Measurements from ENCODE around the gene RBMS1. TPM values are rescaled to one million over a fixed set of nuclear protein-coding genes. Genes with fewer than 3 reads are reported as not detected.

The RBMS1 gene
- total RNA-seq, 1 donor from 2014 or later = 28.4 TPM

GRCh38 chr2:160336105-160336504 is 157.5 kb downstream of the RBMS1 start:
- no peak for DNase-seq (ENCODE audit: low read depth, low spot score)
- H3K36me3 Mint-ChIP-seq (ENCODE audit: low read depth) = no peaks in the 10 kb centered on the region
- H3K4me1 Mint-ChIP-seq = peaks cover 16% of the 10 kb centered on the region
- H3K27ac Mint-ChIP-seq (ENCODE audit: unreplicated experiment) = no peak overlapping the region
- TF ChIP-seq, protein P1, sequence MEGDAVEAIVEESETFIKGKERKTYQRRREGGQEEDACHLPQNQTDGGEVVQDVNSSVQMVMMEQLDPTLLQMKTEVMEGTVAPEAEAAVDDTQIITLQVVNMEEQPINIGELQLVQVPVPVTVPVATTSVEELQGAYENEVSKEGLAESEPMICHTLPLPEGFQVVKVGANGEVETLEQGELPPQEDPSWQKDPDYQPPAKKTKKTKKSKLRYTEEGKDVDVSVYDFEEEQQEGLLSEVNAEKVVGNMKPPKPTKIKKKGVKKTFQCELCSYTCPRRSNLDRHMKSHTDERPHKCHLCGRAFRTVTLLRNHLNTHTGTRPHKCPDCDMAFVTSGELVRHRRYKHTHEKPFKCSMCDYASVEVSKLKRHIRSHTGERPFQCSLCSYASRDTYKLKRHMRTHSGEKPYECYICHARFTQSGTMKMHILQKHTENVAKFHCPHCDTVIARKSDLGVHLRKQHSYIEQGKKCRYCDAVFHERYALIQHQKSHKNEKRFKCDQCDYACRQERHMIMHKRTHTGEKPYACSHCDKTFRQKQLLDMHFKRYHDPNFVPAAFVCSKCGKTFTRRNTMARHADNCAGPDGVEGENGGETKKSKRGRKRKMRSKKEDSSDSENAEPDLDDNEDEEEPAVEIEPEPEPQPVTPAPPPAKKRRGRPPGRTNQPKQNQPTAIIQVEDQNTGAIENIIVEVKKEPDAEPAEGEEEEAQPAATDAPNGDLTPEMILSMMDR (conservative IDR thresholded peaks at IDR 0.05) = no peak
- no peak overlapping the region for H3K4me3 Mint-ChIP-seq
- H3K9me3 Mint-ChIP-seq = no peaks in the 10 kb centered on the region
- H3K27me3 Mint-ChIP-seq (ENCODE audit: low read depth) = no peaks in the 10 kb centered on the region

GRCh38 chr2:160335441-160335840 is 158.2 kb downstream of the RBMS1 start:
- no peak for DNase-seq (ENCODE audit: low read depth, low spot score)
- TF ChIP-seq, protein P1 (conservative IDR thresholded peaks at IDR 0.05) = no peak
- no peaks in the 10 kb centered on the region for H3K27me3 Mint-ChIP-seq (ENCODE audit: low read depth)
- no peaks in the 10 kb centered on the region for H3K36me3 Mint-ChIP-seq (ENCODE audit: low read depth)
- no peak overlapping the region for H3K27ac Mint-ChIP-seq (ENCODE audit: unreplicated experiment)
- no peaks in the 10 kb centered on the region for H3K9me3 Mint-ChIP-seq
- H3K4me1 Mint-ChIP-seq = peaks cover 16% of the 10 kb centered on the region
- no peak overlapping the region for H3K4me3 Mint-ChIP-seq

DNA sequence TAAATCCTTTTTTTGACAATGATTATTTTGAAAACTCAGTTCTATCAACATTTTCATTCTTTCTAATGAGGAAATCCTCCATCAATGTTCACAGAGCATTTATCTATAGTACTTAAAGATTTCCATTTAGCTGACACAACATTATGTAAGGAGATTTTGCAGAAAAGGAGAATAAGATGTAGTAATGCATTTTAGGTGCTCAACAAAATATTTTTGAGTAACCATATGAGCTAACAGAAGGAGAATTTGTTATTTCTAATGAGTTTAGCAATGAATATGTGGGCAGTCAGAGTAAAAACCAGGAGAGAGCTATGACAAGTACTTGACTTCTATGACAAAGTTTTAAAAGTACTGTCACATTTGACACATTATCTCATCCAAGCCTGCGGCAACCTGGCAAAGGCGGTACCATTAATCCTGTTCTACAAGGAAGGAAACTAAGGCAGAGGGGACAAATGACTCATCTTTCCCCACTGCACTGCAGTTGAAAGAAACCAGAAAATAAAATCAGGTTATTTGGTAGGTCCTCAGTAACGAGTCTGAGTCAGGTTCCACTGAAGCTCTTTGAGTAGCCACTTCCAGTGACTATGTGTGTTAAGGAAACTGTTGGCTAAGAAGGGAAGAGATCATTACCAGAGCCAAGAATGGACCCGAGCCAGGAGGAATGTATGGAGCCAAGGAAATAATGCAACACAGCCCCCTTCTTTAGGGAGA is 159.4 kb downstream of the RBMS1 start:
- TF ChIP-seq, protein P1 (conservative IDR thresholded peaks at IDR 0.05) = no peak
- H3K9me3 Mint-ChIP-seq = no peaks in the 10 kb centered on the region
- no peak for DNase-seq (ENCODE audit: low read depth, low spot score)
- no peak overlapping the region for H3K27ac Mint-ChIP-seq (ENCODE audit: unreplicated experiment)
- H3K27me3 Mint-ChIP-seq (ENCODE audit: low read depth) = no peaks in the 10 kb centered on the region
- H3K4me1 Mint-ChIP-seq = peaks cover 19% of the 10 kb centered on the region
- H3K36me3 Mint-ChIP-seq (ENCODE audit: low read depth) = no peaks in the 10 kb centered on the region
- no peak overlapping the region for H3K4me3 Mint-ChIP-seq

GRCh38 chr2:160333324-160334027 is 160.1 kb downstream of the RBMS1 start:
- no peaks in the 10 kb centered on the region for H3K36me3 Mint-ChIP-seq (ENCODE audit: low read depth)
- H3K27ac Mint-ChIP-seq (ENCODE audit: unreplicated experiment) = no peak overlapping the region
- TF ChIP-seq, protein P1 (conservative IDR thresholded peaks at IDR 0.05) = no peak
- peaks cover 19% of the 10 kb centered on the region for H3K4me1 Mint-ChIP-seq
- no peaks in the 10 kb centered on the region for H3K27me3 Mint-ChIP-seq (ENCODE audit: low read depth)
- H3K4me3 Mint-ChIP-seq = no peak overlapping the region
- no peak for DNase-seq (ENCODE audit: low read depth, low spot score)
- H3K9me3 Mint-ChIP-seq = no peaks in the 10 kb centered on the region

DNA sequence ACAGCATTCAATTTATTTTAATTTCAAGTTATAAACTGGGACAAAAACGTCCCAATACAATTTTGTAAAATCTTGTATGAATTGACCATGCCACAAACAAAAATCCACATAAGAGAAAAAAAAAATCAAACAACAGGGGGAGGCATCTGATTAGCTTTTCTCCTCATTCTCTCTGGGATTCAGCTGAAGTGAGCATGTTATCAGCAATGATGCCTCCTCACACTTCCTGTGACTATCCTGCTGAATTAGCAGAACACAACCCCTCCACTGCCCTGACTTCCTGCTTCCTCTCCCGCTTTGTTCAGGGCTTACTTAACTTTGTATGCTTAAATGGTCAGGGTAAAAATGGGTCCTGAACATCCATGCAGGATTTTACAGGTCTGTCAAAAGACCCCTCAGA is 161.3 kb downstream of the RBMS1 start:
- H3K9me3 Mint-ChIP-seq = no peaks in the 10 kb centered on the region
- H3K27me3 Mint-ChIP-seq (ENCODE audit: low read depth) = no peaks in the 10 kb centered on the region
- H3K4me3 Mint-ChIP-seq = no peak overlapping the region
- no peak for DNase-seq (ENCODE audit: low read depth, low spot score)
- H3K4me1 Mint-ChIP-seq = peaks cover 24% of the 10 kb centered on the region
- TF ChIP-seq, protein P1 (conservative IDR thresholded peaks at IDR 0.05) = no peak
- no peak overlapping the region for H3K27ac Mint-ChIP-seq (ENCODE audit: unreplicated experiment)
- no peaks in the 10 kb centered on the region for H3K36me3 Mint-ChIP-seq (ENCODE audit: low read depth)
